Liver (tissue), 9 donors: ENCODE measurements around the gene MMGT1. TPM values are rescaled to one million over a fixed set of nuclear protein-coding genes. Genes with fewer than 3 reads are reported as not detected.
"Not testable (repeated sequence)": the region's sequence is repeated elsewhere in the genome, so short reads cannot be mapped to it uniquely, and the experiment has no call there.

Source experiments
- DNase-seq: peaks from one replicate; pipeline ENCODE4 v3.0.0-alpha.2; 2017; ENCODE audit warnings: low spot score
- H3K27ac ChIP-seq, 2 donors: one replicate each; pipeline ENCODE4 v1.7.0; 2013; ENCODE audit warnings: inconsistent platforms in 2 of 2, low read length in 2 of 2, control low read depth in 1 of 2, low read depth in 1 of 2, mild to moderate bottlenecking in 1 of 2
- H3K27me3 ChIP-seq, 4 donors: one replicate each; pipeline versions ENCODE4 v1.6.1 to v1.7.0; 2013; ENCODE audit warnings: low read length in 3 of 4, inconsistent platforms in 1 of 4, mild to moderate bottlenecking in 1 of 4, moderate library complexity in 1 of 4; ENCODE audit not compliant: control insufficient read depth in 4 of 4, insufficient read depth in 4 of 4
- H3K36me3 ChIP-seq, 4 donors: one replicate each; pipeline versions ENCODE4 v1.6.1 to v1.7.0; 2013; ENCODE audit warnings: low read length in 3 of 4, mild to moderate bottlenecking in 3 of 4, low read depth in 1 of 4, moderate library complexity in 1 of 4; ENCODE audit not compliant: control insufficient read depth in 4 of 4, insufficient read depth in 3 of 4
- H3K4me1 ChIP-seq, 4 donors: one replicate each; pipeline versions ENCODE4 v1.6.1 to v1.7.0; 2013; ENCODE audit warnings: low read length in 3 of 4, mild to moderate bottlenecking in 3 of 4, moderate library complexity in 1 of 4; ENCODE audit not compliant: control insufficient read depth in 4 of 4, insufficient read depth in 4 of 4
- H3K4me3 ChIP-seq, 3 donors: one replicate each; pipeline versions ENCODE4 v1.6.1 to v1.7.0; 2013; ENCODE audit warnings: low read length in 3 of 3, control low read depth in 1 of 3, low read depth in 1 of 3, mild to moderate bottlenecking in 1 of 3
- H3K9ac ChIP-seq, 2 donors: one replicate each; pipeline ENCODE4 v1.7.0; 2013; ENCODE audit warnings: low read length in 2 of 2, mild to moderate bottlenecking in 2 of 2, moderate library complexity in 2 of 2, control low read depth in 1 of 2, low read depth in 1 of 2
- H3K9me3 ChIP-seq, 4 donors: one replicate each; pipeline versions ENCODE4 v1.6.1 to v1.7.0; 2013; ENCODE audit warnings: low read length in 3 of 4; ENCODE audit not compliant: control insufficient read depth in 4 of 4
- EGR1 ChIP-seq, 2 donors: IDR thresholded peaks; 2 replicates each; pipeline ENCODE4 v1.6.1; 2016 to 2018; ENCODE audit warnings: antibody characterized with exemption in 2 of 2, low read depth in 2 of 2
- FOXA2 ChIP-seq: IDR thresholded peaks from 2 replicates; pipeline ENCODE4 v1.6.1; 2016; ENCODE audit warnings: antibody characterized with exemption
- JUND ChIP-seq, 2 donors: IDR thresholded peaks; 2 replicates each; pipeline ENCODE4 v1.6.1; 2016; ENCODE audit warnings: antibody characterized with exemption in 2 of 2
- RAD21 ChIP-seq, 2 donors: IDR thresholded peaks; 2 replicates each; pipeline ENCODE4 v1.6.1; 2016; ENCODE audit warnings: antibody characterized with exemption in 2 of 2, mild to moderate bottlenecking in 2 of 2
- SP1 ChIP-seq: IDR thresholded peaks from 2 replicates; pipeline ENCODE4 v1.6.1; 2018; ENCODE audit warnings: antibody characterized with exemption, mild to moderate bottlenecking
- TAF1 ChIP-seq: conservative IDR thresholded peaks from 2 replicates; pipeline ENCODE4 v1.6.1; 2016; ENCODE audit warnings: antibody characterized with exemption, mild to moderate bottlenecking
- ZBTB33 ChIP-seq: IDR thresholded peaks from 2 replicates; pipeline ENCODE4 v1.6.1; 2016; ENCODE audit warnings: antibody characterized with exemption
- WGBS: extraction: QIAGEN DNeasy Blood & Tissue Kit; methylation state at CpG from one replicate; pipeline ENCODE4 v1.1.7; 2013; 5-methylcytosine and 5-hydroxymethylcytosine counted together
- polyA plus RNA-seq, 2 donors: library from polyadenylated mRNA; stranded (reverse) in 1 of 2; unstranded in 1 of 2; fragments of 200-250 nt in 1 of 2; fragments of >200 nt in 1 of 2; fragmentation: Nextera tagmentation in 1 of 2; extraction: Ambion mirVana in 1 of 2; gene quantifications; one replicate each; pipeline versions ENCODE4 v1.2.1 to v1.2.3, GENCODE V29; 2013 to 2015
- total RNA-seq, 2 donors: library from RNA; depleted of rRNA; stranded (reverse); fragments of >200 nt; gene quantifications; one replicate each; pipeline ENCODE4 v1.2.3, GENCODE V29; 2014
- TF ChIP-seq, protein P1 (sequence below): fragments of 150-350 bp; IDR thresholded peaks from 2 replicates; pipeline ENCODE4 v1.5.1; 2017; ENCODE audit warnings: improper control_type of control experiment, low read depth, low read length; ENCODE audit not compliant: missing input control
- donor health status: healthy.
- donor health status: healthy.
- donor health status: healthy.
- donor health status: healthy.
- donor health status: healthy.

Gene MMGT1
- total and polyA plus RNA-seq, 4 donors = 3.4 to 4.2 (median 3.6) TPM

- Histone ChIP-seq H3K27me3 (peaks cover 0 to 3% (median 0%) of the 10 kb centered on the region in 4 donors), H3K36me3 (no peaks in the 10 kb centered on the region), H3K9ac (no peak overlapping the region), H3K4me3 (no peak overlapping the region), H3K4me1 (no peaks in the 10 kb centered on the region), H3K9me3 (no peaks in the 10 kb centered on the region), H3K27ac (no peak overlapping the region)
- TF ChIP-seq JUND (IDR thresholded peaks at IDR 0.05) (no peak), FOXA2 (no peak), RAD21 (IDR thresholded peaks at IDR 0.05) (peak in 1 of 2 donors; percentile 40)
- TF ChIP-seq, protein P1, sequence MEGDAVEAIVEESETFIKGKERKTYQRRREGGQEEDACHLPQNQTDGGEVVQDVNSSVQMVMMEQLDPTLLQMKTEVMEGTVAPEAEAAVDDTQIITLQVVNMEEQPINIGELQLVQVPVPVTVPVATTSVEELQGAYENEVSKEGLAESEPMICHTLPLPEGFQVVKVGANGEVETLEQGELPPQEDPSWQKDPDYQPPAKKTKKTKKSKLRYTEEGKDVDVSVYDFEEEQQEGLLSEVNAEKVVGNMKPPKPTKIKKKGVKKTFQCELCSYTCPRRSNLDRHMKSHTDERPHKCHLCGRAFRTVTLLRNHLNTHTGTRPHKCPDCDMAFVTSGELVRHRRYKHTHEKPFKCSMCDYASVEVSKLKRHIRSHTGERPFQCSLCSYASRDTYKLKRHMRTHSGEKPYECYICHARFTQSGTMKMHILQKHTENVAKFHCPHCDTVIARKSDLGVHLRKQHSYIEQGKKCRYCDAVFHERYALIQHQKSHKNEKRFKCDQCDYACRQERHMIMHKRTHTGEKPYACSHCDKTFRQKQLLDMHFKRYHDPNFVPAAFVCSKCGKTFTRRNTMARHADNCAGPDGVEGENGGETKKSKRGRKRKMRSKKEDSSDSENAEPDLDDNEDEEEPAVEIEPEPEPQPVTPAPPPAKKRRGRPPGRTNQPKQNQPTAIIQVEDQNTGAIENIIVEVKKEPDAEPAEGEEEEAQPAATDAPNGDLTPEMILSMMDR = no peak
- WGBS = 76% methylated on average over 5 of the region's 5 CpGs
- no peak for DNase-seq
Observed at GRCh38 chrX:135923353-135923752, 50.4 kb downstream of the MMGT1 start.

DNA sequence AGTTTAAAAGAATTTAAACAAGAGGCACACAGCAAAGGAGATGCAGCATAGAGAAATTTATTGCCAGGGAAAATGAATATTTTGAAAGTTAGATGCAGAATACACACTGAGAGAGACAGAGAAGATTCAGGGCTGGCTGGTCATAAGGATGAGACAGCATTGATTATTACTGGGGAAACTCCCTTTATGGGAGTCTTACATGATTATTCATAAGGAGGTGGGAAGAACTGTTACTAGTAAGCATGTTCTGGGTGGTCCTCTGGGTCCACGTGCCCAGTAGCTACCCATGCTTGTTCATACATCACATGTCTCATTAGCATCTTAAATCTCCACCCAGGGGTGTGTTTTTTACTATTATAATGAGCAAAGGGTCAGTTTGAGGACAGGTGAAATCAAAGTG, 53.3 kb downstream of the MMGT1 start:
- not testable (repeated sequence) for DNase-seq, H3K27ac ChIP-seq, H3K27me3 ChIP-seq, H3K4me3 ChIP-seq, H3K36me3 ChIP-seq, H3K9ac ChIP-seq, H3K4me1 ChIP-seq, H3K9me3 ChIP-seq
- 56% methylated on average over 1 of the region's 1 CpG for WGBS

- WGBS = 83% methylated on average over 5 of the region's 5 CpGs
- H3K4me1 ChIP-seq = no peaks in the 10 kb centered on the region
- no peak overlapping the region for H3K4me3 ChIP-seq
- H3K27ac ChIP-seq = no peak overlapping the region
- H3K36me3 ChIP-seq = no peaks in the 10 kb centered on the region
- DNase-seq = no peak
- TF ChIP-seq EGR1 (IDR thresholded peaks at IDR 0.05; ENCODE audit: low read depth in 2 of 2) (no peak), TAF1 (no peak), ZBTB33 (no peak), SP1 (no peak)
- H3K27me3 ChIP-seq = peaks cover 0 to 7% (median 0%) of the 10 kb centered on the region in 4 donors
- H3K9ac ChIP-seq = no peak overlapping the region
- H3K9me3 ChIP-seq = peaks cover 0 to 2% (median 0%) of the 10 kb centered on the region in 4 donors
Observed at GRCh38 chrX:135914404-135914803, 59.4 kb downstream of the MMGT1 start.

Other genes starting within 250 kb of the MMGT1 start
- not detected for gene CT45A3, start 205.8 kb downstream of the MMGT1 start, total RNA-seq
- gene CT45A3, start 205.8 kb downstream of the MMGT1 start, polyA plus RNA-seq = not detected
- gene CT45A5, start 188.5 kb downstream of the MMGT1 start, total RNA-seq = not detected
- not detected for gene CT45A5, start 188.5 kb downstream of the MMGT1 start, polyA plus RNA-seq
- not detected for gene CT45A6, start 171.2 kb downstream of the MMGT1 start, total RNA-seq
- gene CT45A6, start 171.2 kb downstream of the MMGT1 start, polyA plus RNA-seq = not detected
- gene CT45A2, start 154.0 kb downstream of the MMGT1 start, total RNA-seq = not detected
- gene CT45A2, start 154.0 kb downstream of the MMGT1 start, polyA plus RNA-seq = not detected
- not detected for gene CT45A7, start 136.7 kb downstream of the MMGT1 start, total RNA-seq
- not detected for gene CT45A7, start 136.7 kb downstream of the MMGT1 start, polyA plus RNA-seq
- not detected for gene CT45A8, start 119.5 kb downstream of the MMGT1 start, total RNA-seq
- not detected for gene CT45A8, start 119.5 kb downstream of the MMGT1 start, polyA plus RNA-seq
- gene CT45A9, start 102.2 kb downstream of the MMGT1 start, total RNA-seq = not detected
- not detected for gene CT45A9, start 102.2 kb downstream of the MMGT1 start, polyA plus RNA-seq
- not detected for gene CT45A10, start 80.5 kb downstream of the MMGT1 start, total RNA-seq
- gene CT45A10, start 80.5 kb downstream of the MMGT1 start, polyA plus RNA-seq = not detected
- gene SAGE1, start 80.3 kb downstream of the MMGT1 start, total RNA-seq = under 1 TPM in 1 of 2 donors, not detected in 1; 0.05 TPM
- gene SAGE1, start 80.3 kb downstream of the MMGT1 start, polyA plus RNA-seq = not detected
- gene SLC9A6, start 11.4 kb upstream of the MMGT1 start, total RNA-seq = 1 to 10 TPM; 8.1 to 8.8 TPM
- 1 to 10 TPM; 2.1 to 3.2 TPM for gene SLC9A6, start 11.4 kb upstream of the MMGT1 start, polyA plus RNA-seq
- gene FHL1, start 173.5 kb upstream of the MMGT1 start, total RNA-seq = 10 to 100 TPM in 1 of 2 donors, 1 to 10 TPM in 1; 8.8 to 18.7 TPM
- 10 to 100 TPM; 11.3 to 20.2 TPM for gene FHL1, start 173.5 kb upstream of the MMGT1 start, polyA plus RNA-seq